22Rv1 (cell line): ENCODE data around the gene CDKAL1.

Experiments used
- CTCF ChIP-seq: fragments of 450-650 bp; IDR thresholded peaks from 2 replicates; pipeline ENCODE4 v1.5.1; 2017; ENCODE audit warnings: mild to moderate bottlenecking
- ZFX ChIP-seq: fragments of 450-650 bp; IDR thresholded peaks from 2 replicates; pipeline ENCODE4 v1.6.1; 2017; ENCODE audit warnings: antibody characterized with exemption, borderline replicate concordance

GRCh38 chr6:20808439-20808838 lies 274.2 kb downstream of the CDKAL1 start:
- TF ChIP-seq CTCF (no peak), ZFX (no peak)
